WI38 (cell line): ENCODE results near the gene LRRC14B.

Source experiments
- H3K4me3 ChIP-seq: 2 replicates; pipeline ENCODE4 v1.5.1; 2011; ENCODE audit warnings: low read depth, mild to moderate bottlenecking, control low read depth, low read length
- CTCF ChIP-seq: IDR thresholded peaks from 2 replicates; pipeline ENCODE4 v1.5.1; 2012; ENCODE audit warnings: low read depth, mild to moderate bottlenecking, control low read depth, low read length

The LRRC14B gene

GRCh38 chr5:160173-160510, 31.2 kb upstream of the LRRC14B start:
- no peak for TF ChIP-seq CTCF
- H3K4me3 ChIP-seq: no peak overlapping the region

GRCh38 chr5:160921-161802, 30.1 kb upstream of the LRRC14B start:
- H3K4me3 ChIP-seq: no peak overlapping the region
- TF ChIP-seq CTCF: no peak

DNA sequence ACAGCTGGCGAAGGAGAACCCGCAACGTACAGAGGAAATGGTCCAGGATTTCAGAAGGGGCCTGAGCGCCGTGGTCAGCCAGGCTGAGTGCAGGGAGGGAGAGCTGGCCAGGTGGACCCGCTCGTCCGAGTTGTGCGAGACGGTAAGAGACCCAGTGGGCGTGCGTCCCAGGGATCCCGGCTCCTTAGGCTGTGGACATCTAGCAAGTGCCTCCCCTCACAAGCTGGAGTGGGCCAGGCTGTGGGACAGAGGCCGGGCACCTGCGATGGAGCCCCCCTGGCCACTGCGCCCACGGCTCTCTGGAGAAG, 29.5 kb upstream of the LRRC14B start:
- H3K4me3 ChIP-seq: no peak overlapping the region
- TF ChIP-seq CTCF: no peak

DNA sequence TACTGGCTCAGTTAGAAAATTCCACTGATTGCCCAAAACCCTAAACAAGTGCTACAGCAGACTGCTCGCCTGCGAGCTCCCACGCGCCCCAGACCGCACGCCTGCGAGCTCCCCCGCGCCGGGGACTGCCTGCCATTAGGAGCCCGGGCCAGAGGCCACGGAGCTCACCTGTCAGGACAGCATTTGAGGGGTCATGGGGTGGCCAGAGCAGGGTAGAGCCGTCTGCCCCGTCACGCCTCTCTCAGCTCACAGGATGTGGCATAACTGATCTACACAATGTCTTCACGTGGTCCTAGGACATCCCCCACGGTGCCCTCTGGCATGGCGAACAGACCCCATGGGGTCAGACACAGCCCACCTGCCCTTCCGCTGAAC, 29.1 kb upstream of the LRRC14B start:
- no peak overlapping the region for H3K4me3 ChIP-seq
- TF ChIP-seq CTCF: no peak

DNA sequence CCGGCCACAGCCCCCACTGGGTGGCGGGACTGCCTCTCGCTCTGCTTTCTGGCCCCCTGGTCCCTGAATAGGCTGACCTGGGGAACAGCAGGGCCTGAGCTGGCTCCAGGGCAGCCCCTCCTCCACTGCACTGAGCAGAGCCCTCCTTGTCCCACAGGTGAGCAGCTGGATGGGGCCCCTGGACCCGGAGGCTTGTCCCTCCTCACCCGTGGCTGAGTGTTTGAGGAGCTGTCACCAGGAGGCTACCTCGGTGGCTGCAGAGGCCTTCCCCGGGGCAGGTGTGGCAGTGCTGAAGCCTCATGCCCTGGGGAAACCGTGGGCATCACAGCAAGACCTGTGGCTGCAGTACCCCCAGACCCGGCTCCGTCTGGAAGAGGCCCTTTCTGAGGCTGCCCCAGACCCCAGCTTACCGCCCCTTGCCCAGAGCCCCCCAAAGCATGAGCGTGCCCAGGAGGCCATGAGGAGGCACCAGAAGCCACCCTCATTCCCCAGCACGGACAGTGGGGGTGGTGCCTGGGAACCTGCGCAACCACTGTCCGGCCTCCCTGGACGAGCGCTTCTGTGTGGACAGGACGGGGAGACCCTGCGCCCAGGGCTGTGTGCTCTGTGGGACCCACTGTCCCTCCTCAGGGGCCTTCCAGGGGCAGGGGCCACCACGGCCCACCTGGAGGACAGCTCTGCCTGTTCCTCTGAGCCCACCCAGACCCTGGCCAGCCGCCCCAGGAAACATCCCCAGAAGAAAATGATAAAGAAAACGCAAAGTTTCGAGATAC, 28.5 kb upstream of the LRRC14B start:
- TF ChIP-seq CTCF: no peak
- H3K4me3 ChIP-seq: no peak overlapping the region

DNA sequence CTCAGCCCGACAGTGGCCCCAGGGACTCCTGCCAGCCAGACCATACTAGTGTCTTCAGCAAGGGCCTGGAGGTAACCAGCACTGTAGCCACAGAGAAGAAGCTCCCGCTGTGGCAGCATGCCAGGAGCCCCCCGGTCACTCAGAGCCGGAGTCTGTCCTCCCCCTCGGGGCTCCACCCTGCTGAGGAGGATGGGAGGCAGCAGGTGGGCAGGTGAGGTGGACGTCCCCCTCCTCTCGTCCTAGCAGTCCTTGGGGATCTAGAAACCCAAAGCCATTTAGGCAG, 28.0 kb upstream of the LRRC14B start:
- TF ChIP-seq CTCF: no peak
- no peak overlapping the region for H3K4me3 ChIP-seq

DNA sequence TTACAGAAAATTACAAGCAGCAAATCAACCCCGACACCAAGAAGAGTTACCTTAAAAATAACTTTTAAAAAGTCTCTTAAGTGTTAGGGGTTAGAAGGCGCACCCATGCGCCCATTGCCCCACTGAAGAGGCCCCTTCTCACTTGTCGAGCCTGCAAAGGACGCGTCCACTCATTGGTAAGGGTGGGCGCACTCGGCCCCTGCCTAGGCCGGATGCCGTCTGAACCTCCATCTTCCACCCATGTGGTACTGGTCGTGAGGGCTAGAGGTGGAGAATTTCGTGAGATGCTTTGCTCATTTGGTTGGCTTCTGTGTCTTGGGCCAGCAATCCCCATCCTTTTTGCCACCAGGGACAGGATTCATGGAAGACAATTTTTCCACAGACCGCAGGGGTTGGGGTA, 27.5 kb upstream of the LRRC14B start:
- H3K4me3 ChIP-seq: no peak overlapping the region
- TF ChIP-seq CTCF: no peak
